Lower lobe of right lung (tissue), 2 donors: ENCODE measurements around the gene RASEF. TPM values are rescaled to one million over a fixed set of nuclear protein-coding genes. Genes with fewer than 3 reads are reported as not detected.

ENCODE experiments used
- ATAC-seq, 2 donors: fragments of 200-7000 bp; cut with Tn5 transposase; one replicate each; pipeline ENCODE4 v1.9.1; 2020 to 2022; ENCODE audit warnings: mild to moderate bottlenecking in 2 of 2, moderate library complexity in 2 of 2
- DNase-seq: peaks from one replicate; pipeline ENCODE4 v3.0.0-alpha.2; 2020
- H3K27ac ChIP-seq: fragments of 200-600 bp; one replicate; pipeline ENCODE4 v1.8.0; 2022
- H3K27me3 ChIP-seq: fragments of 200-600 bp; one replicate; pipeline ENCODE4 v1.8.0; 2022; ENCODE audit warnings: low read depth
- H3K36me3 ChIP-seq: fragments of 200-600 bp; one replicate; pipeline ENCODE4 v1.8.0; 2022; ENCODE audit warnings: mild to moderate bottlenecking
- H3K4me1 ChIP-seq: fragments of 200-600 bp; one replicate; pipeline ENCODE4 v1.8.0; 2022
- H3K4me3 ChIP-seq: fragments of 200-600 bp; one replicate; pipeline ENCODE4 v1.8.0; 2022; ENCODE audit warnings: mild to moderate bottlenecking
- H3K9me3 ChIP-seq: fragments of 200-600 bp; one replicate; pipeline ENCODE4 v1.8.0; 2022
- intact Hi-C: fragments of 100-400 bp; cut with DNase I; formaldehyde crosslinking; loops from one replicate; pipeline ENCODE4 v1.11.0; 2022
- total RNA-seq: library from RNA; stranded (reverse); fragmentation: NEBNext Ultra II Directional; extraction: Animal tissue kit (Norgen Biotek cat#: 25700); gene quantifications from one replicate; pipeline ENCODE4 v1.2.1, GENCODE V29; 2021
- TF ChIP-seq, protein P1 (sequence below): fragments of 200-600 bp; IDR thresholded peaks from one replicate; pipeline ENCODE4 v1.8.0; 2022; ENCODE audit warnings: antibody characterized with exemption, mild to moderate bottlenecking
- donor health status: DM: no; HTN: yes; CAD: no; lungs with severe emphysema.

Gene RASEF
- total RNA-seq, 1 donor from 2014 or later: 11.5 TPM

DNA sequence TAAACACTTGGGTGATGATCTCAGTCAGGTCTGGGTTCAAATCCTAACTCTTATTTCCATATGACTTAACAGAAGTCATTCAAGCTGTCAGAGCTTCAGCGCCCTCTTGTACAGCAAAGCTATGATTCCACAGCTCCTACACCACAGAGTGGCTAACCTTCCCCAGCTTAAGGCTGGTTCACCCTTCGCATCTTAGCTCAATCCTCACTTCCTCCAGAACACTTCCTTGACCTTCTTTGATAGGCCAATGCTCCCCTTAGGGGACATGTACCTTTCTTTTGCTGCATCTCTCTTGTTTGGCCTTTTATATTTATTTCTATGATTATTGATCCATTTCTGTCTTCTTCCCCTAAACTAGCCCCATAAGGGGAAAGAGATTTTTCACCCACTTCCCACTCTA lies 57.0 kb downstream of the RASEF start:
- no peaks in the 10 kb centered on the region for H3K4me1 ChIP-seq
- H3K27ac ChIP-seq: no peak overlapping the region
- no peaks in the 10 kb centered on the region for H3K9me3 ChIP-seq
- H3K36me3 ChIP-seq: no peaks in the 10 kb centered on the region
- TF ChIP-seq, protein P1, sequence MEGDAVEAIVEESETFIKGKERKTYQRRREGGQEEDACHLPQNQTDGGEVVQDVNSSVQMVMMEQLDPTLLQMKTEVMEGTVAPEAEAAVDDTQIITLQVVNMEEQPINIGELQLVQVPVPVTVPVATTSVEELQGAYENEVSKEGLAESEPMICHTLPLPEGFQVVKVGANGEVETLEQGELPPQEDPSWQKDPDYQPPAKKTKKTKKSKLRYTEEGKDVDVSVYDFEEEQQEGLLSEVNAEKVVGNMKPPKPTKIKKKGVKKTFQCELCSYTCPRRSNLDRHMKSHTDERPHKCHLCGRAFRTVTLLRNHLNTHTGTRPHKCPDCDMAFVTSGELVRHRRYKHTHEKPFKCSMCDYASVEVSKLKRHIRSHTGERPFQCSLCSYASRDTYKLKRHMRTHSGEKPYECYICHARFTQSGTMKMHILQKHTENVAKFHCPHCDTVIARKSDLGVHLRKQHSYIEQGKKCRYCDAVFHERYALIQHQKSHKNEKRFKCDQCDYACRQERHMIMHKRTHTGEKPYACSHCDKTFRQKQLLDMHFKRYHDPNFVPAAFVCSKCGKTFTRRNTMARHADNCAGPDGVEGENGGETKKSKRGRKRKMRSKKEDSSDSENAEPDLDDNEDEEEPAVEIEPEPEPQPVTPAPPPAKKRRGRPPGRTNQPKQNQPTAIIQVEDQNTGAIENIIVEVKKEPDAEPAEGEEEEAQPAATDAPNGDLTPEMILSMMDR: no peak
- no peak for ATAC-seq
- DNase-seq: no peak
- no peaks in the 10 kb centered on the region for H3K27me3 ChIP-seq
- intact Hi-C loops: no loop called here
- H3K4me3 ChIP-seq: no peak overlapping the region

DNA sequence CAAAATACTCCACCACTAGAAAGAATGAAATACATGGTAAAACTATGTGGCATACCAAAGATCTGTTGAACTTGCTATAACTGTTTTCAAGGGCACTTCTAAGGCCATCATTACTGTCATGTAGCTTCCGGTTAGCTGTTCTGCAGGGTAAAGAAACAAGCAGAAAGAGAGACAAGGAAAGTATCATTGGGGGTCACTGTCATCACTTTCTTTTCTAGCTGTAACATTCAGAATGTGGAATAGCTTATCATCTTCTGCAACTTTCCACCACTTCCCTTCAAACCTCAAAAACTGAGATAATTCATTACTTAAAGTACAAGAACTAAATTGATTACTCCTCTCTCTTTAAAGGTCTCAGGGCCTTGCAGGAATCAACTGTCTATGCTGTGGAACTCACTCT lies 57.6 kb downstream of the RASEF start:
- Histone ChIP-seq H3K27me3 (no peaks in the 10 kb centered on the region), H3K27ac (no peak overlapping the region), H3K4me3 (no peak overlapping the region), H3K4me1 (no peaks in the 10 kb centered on the region), H3K9me3 (no peaks in the 10 kb centered on the region), H3K36me3 (no peaks in the 10 kb centered on the region)
- intact Hi-C loops: no loop called here
- ATAC-seq (no peak), DNase-seq (no peak)
- TF ChIP-seq, protein P1: no peak

DNA sequence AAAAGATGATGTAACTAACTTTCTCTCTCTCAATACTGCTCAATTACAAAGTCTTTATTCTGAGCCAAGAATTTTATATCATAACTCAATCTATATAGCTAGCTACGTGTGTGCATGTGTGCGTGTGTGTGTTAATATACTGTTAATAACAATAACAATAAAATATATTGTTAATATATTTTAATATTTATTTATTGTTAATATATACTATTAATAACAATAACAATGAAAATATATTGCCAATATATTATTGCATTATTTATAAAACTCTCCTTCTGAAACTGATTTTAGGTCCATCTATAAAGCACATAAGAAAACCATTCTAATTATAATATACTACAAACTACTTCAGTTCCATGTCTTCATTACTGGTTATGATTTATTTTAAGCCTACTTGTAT lies 60.6 kb downstream of the RASEF start:
- intact Hi-C loops: no loop called here
- no peaks in the 10 kb centered on the region for H3K36me3 ChIP-seq
- no peaks in the 10 kb centered on the region for H3K27me3 ChIP-seq
- H3K9me3 ChIP-seq: no peaks in the 10 kb centered on the region
- no peak overlapping the region for H3K27ac ChIP-seq
- H3K4me1 ChIP-seq: no peaks in the 10 kb centered on the region
- no peak for DNase-seq
- H3K4me3 ChIP-seq: no peak overlapping the region
- no peak for ATAC-seq
- TF ChIP-seq, protein P1: no peak

DNA sequence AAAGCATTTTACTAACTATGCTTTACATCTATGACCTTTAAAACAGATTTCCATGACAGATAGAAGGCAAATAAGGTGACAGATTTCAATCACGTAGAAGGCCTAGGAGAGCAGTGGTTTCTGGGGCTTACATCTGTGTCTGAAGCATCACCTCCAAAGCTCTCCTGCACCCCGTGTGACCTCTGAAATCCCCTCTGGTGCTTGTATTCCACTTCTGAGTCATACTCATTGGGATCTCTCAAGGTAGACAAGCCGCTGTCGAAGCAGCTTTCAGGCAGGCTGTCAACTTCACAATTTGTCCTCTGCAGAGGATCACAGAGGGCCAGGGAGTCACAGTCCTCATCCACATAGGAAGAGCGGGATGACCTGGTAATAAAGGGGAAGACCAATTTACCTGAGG lies 62.2 kb downstream of the RASEF start:
- intact Hi-C loops: no loop called here
- Histone ChIP-seq H3K9me3 (no peaks in the 10 kb centered on the region), H3K4me3 (no peak overlapping the region), H3K27ac (no peak overlapping the region), H3K4me1 (no peaks in the 10 kb centered on the region), H3K27me3 (no peaks in the 10 kb centered on the region), H3K36me3 (no peaks in the 10 kb centered on the region)
- TF ChIP-seq, protein P1: no peak
- ATAC-seq: no peak
- no peak for DNase-seq

DNA sequence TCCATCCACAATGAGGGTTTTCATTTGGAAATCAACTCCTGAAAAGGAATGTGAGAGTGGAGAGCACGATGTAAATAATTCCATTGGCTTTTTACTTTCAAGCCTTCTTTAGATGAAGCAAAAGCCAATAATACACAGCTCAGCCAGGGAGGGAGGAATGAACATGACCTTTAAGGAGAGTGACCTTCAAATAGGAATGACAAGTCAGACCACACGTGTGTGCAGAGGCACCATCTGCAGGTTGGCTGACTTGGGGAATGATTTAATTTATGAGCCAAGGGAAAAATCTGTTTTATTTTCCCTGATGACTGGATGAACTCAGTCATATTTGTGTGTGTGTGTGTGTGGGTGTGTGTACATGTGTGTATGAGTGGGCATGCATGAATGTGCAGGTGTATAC lies 64.5 kb downstream of the RASEF start:
- intact Hi-C loops: no loop called here
- DNase-seq (no peak), ATAC-seq (no peak)
- Histone ChIP-seq H3K9me3 (no peaks in the 10 kb centered on the region), H3K27me3 (no peaks in the 10 kb centered on the region), H3K27ac (no peak overlapping the region), H3K4me1 (no peaks in the 10 kb centered on the region), H3K4me3 (no peak overlapping the region), H3K36me3 (peaks cover 5% of the 10 kb centered on the region)
- TF ChIP-seq, protein P1: no peak
